Lower leg skin (tissue), 4 donors: ENCODE data around the gene SMAD1. TPM values are rescaled to one million over a fixed set of nuclear protein-coding genes. Genes with fewer than 3 reads are reported as not detected.
"Not testable (repeated sequence)": the region's sequence is repeated elsewhere in the genome, so short reads cannot be mapped to it uniquely, and the experiment has no call there.

Source experiments
- DNase-seq, 2 donors: peaks; one replicate each; pipeline ENCODE4 v3.0.0-alpha.2; 2019; ENCODE audit warnings: low spot score in 2 of 2
- H3K4me3 ChIP-seq: fragments of 200-600 bp; sonication (generic); 2 replicates; pipeline ENCODE4 v1.5.1; 2017; ENCODE audit warnings: mild to moderate bottlenecking, low read depth; ENCODE audit not compliant: poor library complexity, severe bottlenecking
- CTCF ChIP-seq, 3 donors: fragments of 450-650 bp; IDR thresholded peaks; one replicate each; pipeline ENCODE4 v1.5.1; 2016; ENCODE audit warnings: antibody characterized with exemption in 3 of 3, mild to moderate bottlenecking in 3 of 3, moderate library complexity in 2 of 3
- POLR2A ChIP-seq, 2 donors: fragments of 450-650 bp; IDR thresholded peaks; one replicate each; pipeline ENCODE4 v1.6.1; 2016 to 2017; ENCODE audit warnings: antibody characterized with exemption in 2 of 2, mild to moderate bottlenecking in 1 of 2, moderate library complexity in 1 of 2
- WGBS, 2 donors: methylation state at CpG; one replicate each; pipeline ENCODE4 v1.1.5; 2018; 5-methylcytosine and 5-hydroxymethylcytosine counted together
- intact Hi-C: fragments of 100-400 bp; cut with DNase I; formaldehyde crosslinking; loops from one replicate; pipeline ENCODE4 v1.15.0; 2023; ENCODE audit warnings: low total_unique reads
- total RNA-seq, 4 donors: library from RNA; depleted of rRNA; stranded (reverse); fragments of >200 nt; gene quantifications; one replicate each; pipeline ENCODE4 v1.1.0, GENCODE V29; 2016

Gene SMAD1
- total RNA-seq, 4 donors from 2014 or later: 37.9 to 46.1 (median 40.8) TPM

DNA sequence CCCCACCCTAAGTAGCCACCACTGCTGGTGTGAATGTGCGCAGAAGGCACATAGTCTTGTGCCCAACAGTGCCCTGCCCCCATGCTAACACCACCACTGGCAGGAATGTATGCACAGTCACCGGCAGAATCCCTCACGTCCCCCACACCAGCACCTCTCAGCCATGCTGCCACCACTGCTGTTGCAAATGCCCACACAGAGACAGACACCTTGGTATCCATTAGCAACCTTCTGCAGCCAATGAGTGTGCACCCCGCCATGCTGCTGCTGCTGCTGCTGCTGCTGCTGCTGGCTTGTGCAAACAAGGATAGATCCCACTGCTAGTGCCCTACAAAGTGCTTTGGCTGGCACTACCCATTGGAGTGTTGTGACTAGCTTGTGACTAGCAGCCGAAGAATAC, 85.1 kb downstream of the SMAD1 start:
- 78 to 85% methylated on average over 4 to 5 of the region's 5 CpGs for WGBS, 2 donors
- no peak overlapping the region for H3K4me3 ChIP-seq
- no peak for DNase-seq
- TF ChIP-seq POLR2A (IDR thresholded peaks at IDR 0.05) (no peak), CTCF (IDR thresholded peaks at IDR 0.05) (no peak)
- intact Hi-C loops: no loop called here

- no peak for DNase-seq
- WGBS, 2 donors: 97 to 98% methylated on average over 2 of the region's 2 CpGs
- TF ChIP-seq CTCF (IDR thresholded peaks at IDR 0.05): no peak
- TF ChIP-seq POLR2A (IDR thresholded peaks at IDR 0.05): no peak
- no peak overlapping the region for H3K4me3 ChIP-seq
- intact Hi-C loops: no loop called here
Observed at GRCh38 chr4:145567516-145567915, 85.9 kb downstream of the SMAD1 start.

- intact Hi-C loops, H3K4me3 ChIP-seq, DNase-seq: not testable (repeated sequence)
- 84 to 85% methylated on average over 7 of the region's 7 CpGs for WGBS, 2 donors
Observed at GRCh38 chr4:145574546-145574945, 92.9 kb downstream of the SMAD1 start.

- no peak for DNase-seq
- TF ChIP-seq CTCF (IDR thresholded peaks at IDR 0.05): no peak
- no peak for TF ChIP-seq POLR2A (IDR thresholded peaks at IDR 0.05)
- WGBS, 2 donors: 66 to 76% methylated on average over 3 of the region's 3 CpGs
- no peak overlapping the region for H3K4me3 ChIP-seq
- intact Hi-C loops: no loop called here
Observed at GRCh38 chr4:145580906-145581305, 99.3 kb downstream of the SMAD1 start.

DNA sequence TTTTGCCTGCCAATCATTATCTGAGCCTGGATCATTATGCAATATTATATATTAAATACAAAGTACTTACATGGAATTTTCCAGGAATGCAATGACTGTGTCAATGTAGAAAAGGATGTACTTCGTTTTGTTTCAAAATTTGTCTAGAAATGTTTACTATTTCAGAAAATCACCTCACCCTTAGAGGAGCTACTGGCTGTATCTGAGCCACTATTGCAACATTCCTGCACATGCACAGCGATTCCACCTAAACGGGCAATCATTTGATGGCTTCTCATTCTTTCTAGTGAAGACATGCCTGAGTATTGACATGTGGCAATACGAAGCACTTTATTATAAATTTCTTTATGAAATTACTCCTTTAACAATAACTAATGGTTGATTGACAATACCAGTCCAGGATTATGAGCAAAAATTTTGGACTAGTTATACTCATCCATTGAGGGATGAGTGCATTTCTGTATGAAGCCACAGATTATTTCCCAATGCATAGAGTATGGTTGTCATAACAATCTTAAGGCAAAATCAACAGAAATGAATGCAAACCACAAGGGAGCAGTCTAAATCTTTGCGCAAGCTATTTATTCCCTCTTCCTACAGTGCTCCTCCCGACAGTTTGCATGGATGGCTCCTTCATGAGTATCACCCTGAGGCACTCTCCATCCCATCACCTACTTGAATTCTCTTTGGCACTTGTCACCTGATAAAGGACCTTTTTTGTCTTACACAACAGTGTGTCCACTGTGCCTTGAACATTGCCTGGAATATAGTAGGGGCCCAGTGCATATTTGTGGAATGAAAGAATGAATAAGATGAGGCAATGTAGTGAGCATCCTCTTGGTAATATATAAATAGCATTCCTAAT, 101.8 kb downstream of the SMAD1 start:
- intact Hi-C loops: no loop called here
- no peak for TF ChIP-seq CTCF (IDR thresholded peaks at IDR 0.05)
- TF ChIP-seq POLR2A (IDR thresholded peaks at IDR 0.05): no peak
- no peak for DNase-seq
- no peak overlapping the region for H3K4me3 ChIP-seq
- WGBS, 2 donors: 65 to 73% methylated on average over 6 of the region's 6 CpGs

DNA sequence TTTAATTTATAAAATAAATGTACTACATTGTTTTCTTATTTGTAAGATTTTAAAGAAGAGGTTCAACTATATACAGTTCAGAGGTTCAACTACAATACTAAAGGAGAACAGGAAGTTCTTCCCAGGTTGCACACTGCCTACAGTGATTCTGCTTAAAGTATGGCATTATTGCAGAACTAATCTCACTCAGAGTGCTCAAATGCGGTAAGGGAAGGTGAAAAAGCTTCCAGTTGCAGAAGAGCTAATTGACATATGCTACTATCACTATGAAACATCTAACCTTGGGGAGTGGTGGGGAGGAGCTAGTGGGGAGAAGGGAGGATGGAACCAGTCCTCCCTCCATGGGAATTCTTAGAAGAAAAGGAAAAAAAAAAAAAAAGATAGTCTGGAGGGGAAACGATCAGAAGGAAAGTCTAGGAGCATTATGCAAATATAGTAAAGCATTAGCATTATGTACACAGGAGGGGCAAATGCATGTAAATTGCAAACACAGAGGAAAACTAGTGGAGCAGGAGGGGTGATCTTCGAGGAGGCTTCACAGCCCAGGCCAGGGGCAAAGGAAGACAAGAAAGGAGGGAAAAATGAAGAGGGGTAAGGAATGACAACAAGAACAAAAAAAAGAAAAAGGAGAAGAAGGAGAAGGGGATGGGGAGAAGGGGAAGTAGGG, 105.6 kb downstream of the SMAD1 start:
- 58 to 64% methylated on average over 3 of the region's 3 CpGs for WGBS, 2 donors
- intact Hi-C loops: no loop called here
- H3K4me3 ChIP-seq: no peak overlapping the region
- DNase-seq: no peak
- TF ChIP-seq POLR2A (IDR thresholded peaks at IDR 0.05) (no peak), CTCF (IDR thresholded peaks at IDR 0.05) (no peak)

GRCh38 chr4:145589381-145589780, 107.7 kb downstream of the SMAD1 start:
- H3K4me3 ChIP-seq, DNase-seq, intact Hi-C loops: not testable (repeated sequence)
- 80 to 90% methylated on average over 2 of the region's 2 CpGs for WGBS, 2 donors
